MCF 10A (cell line): ENCODE measurements around the gene DUSP22. TPM values are rescaled to one million over a fixed set of nuclear protein-coding genes. Genes with fewer than 3 reads are reported as not detected.

Experiments used
- BruUV-seq: library from RNA; stranded (reverse); fragments of 400-500 nt; replicated peaks from 2 replicates; lab custom pipeline; 2021; lab: Mats Ljungman, UMichigan
- CTCF ChIA-PET: fragments of 300-600 bp; sonication (Branson Sonifier 250); formaldehyde crosslinking; extraction: SDS; loops from one replicate; lab custom pipeline; 2021; ENCODE audit warnings: antibody characterized with exemption, inconsistent platforms; lab: Yijun Ruan, JAX
- POLR2A ChIA-PET: fragments of 300-600, 350-650 bp; sonication (Branson Sonifier 250); formaldehyde crosslinking; extraction: SDS; loops from one replicate; lab custom pipeline; 2020; ENCODE audit warnings: antibody characterized with exemption, inconsistent platforms; lab: Yijun Ruan, JAX
- DNase-seq: peaks from one replicate; pipeline ENCODE4 v3.0.0-alpha.2; 2018; ENCODE audit not compliant: unreplicated experiment
- H3K27ac Mint-ChIP-seq: one replicate; pipeline ENCODE4 v1.8.0; 2022; ENCODE audit warnings: mild to moderate bottlenecking, low read depth, mixed read lengths; ENCODE audit not compliant: unreplicated experiment
- H3K27me3 Mint-ChIP-seq: one replicate; pipeline ENCODE4 v1.8.0; 2022; ENCODE audit warnings: mixed read lengths; ENCODE audit not compliant: insufficient read depth, unreplicated experiment
- H3K36me3 Mint-ChIP-seq: one replicate; pipeline ENCODE4 v1.8.0; 2022; ENCODE audit warnings: mild to moderate bottlenecking, moderate library complexity, mixed read lengths; ENCODE audit not compliant: insufficient read depth, unreplicated experiment
- H3K4me1 Mint-ChIP-seq: one replicate; pipeline ENCODE4 v1.8.0; 2022; ENCODE audit warnings: mixed read lengths; ENCODE audit not compliant: insufficient read depth, unreplicated experiment
- H3K4me3 Mint-ChIP-seq: one replicate; pipeline ENCODE4 v1.8.0; 2022; ENCODE audit warnings: mild to moderate bottlenecking, moderate library complexity, mixed read lengths; ENCODE audit not compliant: unreplicated experiment
- H3K9me3 Mint-ChIP-seq: one replicate; pipeline ENCODE4 v1.8.0; 2022; ENCODE audit warnings: mixed read lengths; ENCODE audit not compliant: unreplicated experiment
- CTCF ChIP-seq: fragments of 200-600 bp; IDR thresholded peaks from one replicate; pipeline ENCODE4 v1.8.0; 2022; ENCODE audit warnings: antibody characterized with exemption, mild to moderate bottlenecking; ENCODE audit not compliant: unreplicated experiment
- intact Hi-C: fragments of 100-400 bp; cut with micrococcal nuclease; formaldehyde crosslinking; loops from 2 replicates; pipeline ENCODE4 v1.14.1; 2022
- total RNA-seq: library from RNA; stranded (reverse); gene quantifications from 2 replicates; pipeline ENCODE4 v1.2.3, GENCODE V29; 2022

DUSP22 gene
- total RNA-seq, 1 experiment from 2014 or later, result 29.4 TPM

GRCh38 chr6:328924-329323 lies 36.6 kb downstream of the DUSP22 start:
- no TSS peak for BruUV-seq
- no peak overlapping the region for H3K4me3 Mint-ChIP-seq
- intact Hi-C loops, result no loop called here
- CTCF ChIA-PET, result interaction anchor here (1.0 to 1.8 kb wide), 5 partner anchors 9 to 140 kb away, joined by 3 to 7 read pairs (median 4); no protein-coding TSS in a partner anchor
- no peaks in the 10 kb centered on the region for H3K36me3 Mint-ChIP-seq
- H3K4me1 Mint-ChIP-seq, result no peaks in the 10 kb centered on the region
- H3K27ac Mint-ChIP-seq, result no peak overlapping the region
- no peaks in the 10 kb centered on the region for H3K9me3 Mint-ChIP-seq
- DNase-seq, result no peak
- TF ChIP-seq CTCF, result no peak
- H3K27me3 Mint-ChIP-seq, result no peaks in the 10 kb centered on the region
- POLR2A ChIA-PET, result interaction anchor here (1.0 to 2.6 kb wide), 4 partner anchors 9 to 113 kb away, joined by 4 to 11 read pairs (median 7); partner anchors contain the start of gene DUSP22

- Mint-ChIP-seq H3K27me3 (no peaks in the 10 kb centered on the region), H3K36me3 (no peaks in the 10 kb centered on the region), H3K4me3 (no peak overlapping the region), H3K4me1 (no peaks in the 10 kb centered on the region), H3K9me3 (no peaks in the 10 kb centered on the region), H3K27ac (no peak overlapping the region)
- DNase-seq, result no peak
- POLR2A ChIA-PET, result interaction anchor here (0.7 kb wide), 2 partner anchors 22 to 36 kb away, joined by 3 to 6 read pairs; no protein-coding TSS in a partner anchor
- no peak for TF ChIP-seq CTCF
- CTCF ChIA-PET, result interaction anchor here (0.7 kb wide), 1 partner anchor 47 kb away, joined by 3 read pairs; no protein-coding TSS in a partner anchor
- no TSS peak for BruUV-seq
- intact Hi-C loops, result no loop called here
Measured at GRCh38 chr6:329888-330691, 37.8 kb downstream of the DUSP22 start.

GRCh38 chr6:330948-331347 lies 38.7 kb downstream of the DUSP22 start:
- Mint-ChIP-seq H3K4me3 (no peak overlapping the region), H3K4me1 (no peaks in the 10 kb centered on the region), H3K27ac (no peak overlapping the region), H3K36me3 (no peaks in the 10 kb centered on the region), H3K27me3 (no peaks in the 10 kb centered on the region), H3K9me3 (no peaks in the 10 kb centered on the region)
- no TSS peak for BruUV-seq
- POLR2A ChIA-PET, result interaction anchor here (0.7 to 1.6 kb wide), 2 partner anchors 23 to 35 kb away, joined by 3 to 4 read pairs; no protein-coding TSS in a partner anchor
- CTCF ChIA-PET, result interaction anchor here (1.0 kb wide), 1 partner anchor 18 kb away, joined by 3 read pairs; no protein-coding TSS in a partner anchor
- no peak for DNase-seq
- TF ChIP-seq CTCF, result no peak
- intact Hi-C loops, result no loop called here
